ENCODE measurements around the gene EXOC1L.

Gene EXOC1L

DNA sequence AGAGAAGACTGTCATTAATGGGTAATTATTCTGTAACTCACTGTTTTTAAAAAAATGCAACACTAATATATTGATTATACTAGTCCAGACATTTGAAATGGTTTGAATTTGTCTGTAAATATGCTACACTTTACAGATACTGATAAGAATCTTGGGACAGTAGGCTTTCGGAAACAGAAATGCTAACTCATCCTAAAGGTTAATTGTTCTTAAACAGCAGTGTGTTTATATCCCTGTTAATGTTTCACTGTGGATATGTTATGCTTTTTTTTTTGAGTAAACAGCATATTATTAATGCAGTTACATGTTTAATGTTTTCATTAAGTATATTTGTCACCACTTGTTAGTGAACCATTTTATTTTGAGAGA, 65.2 kb downstream of the EXOC1L start:
- no peak for DNase-seq

Data from activated CD8-positive, alpha-beta memory T cell treated with anti-CD3 and anti-CD28 coated beads for 24 hours (primary cell).